PC-9 (cell line): ENCODE data around the gene SH3RF2. TPM values are rescaled to one million over a fixed set of nuclear protein-coding genes. Genes with fewer than 3 reads are reported as not detected.

Source experiments
- BruUV-seq: library from RNA; stranded (reverse); fragments of 400-500 nt; replicated peaks from 2 replicates; lab custom pipeline; 2021; lab: Mats Ljungman, UMichigan
- CTCF ChIA-PET: fragments of 300-600 bp; sonication (Branson Sonifier 250); formaldehyde crosslinking; loops from one replicate; lab custom pipeline; 2022; ENCODE audit warnings: antibody characterized with exemption; lab: Charles Lee
- POLR2A ChIA-PET: fragments of 300-600 bp; sonication (Branson Sonifier 250); formaldehyde crosslinking; loops from one replicate; lab custom pipeline; 2022; ENCODE audit warnings: antibody characterized with exemption; ENCODE audit not compliant: unreplicated experiment; lab: Charles Lee
- DNase-seq, 2 experiments: peaks; one replicate each; pipeline versions ENCODE4 v3.0.0 to v3.0.0-alpha.2; 2015 to 2022; ENCODE audit warnings: mixed read lengths in 1 of 2
- H2AFZ ChIP-seq: fragments of 200-600 bp; sonication (generic); 2 replicates; pipeline ENCODE4 v1.8.1; 2017; ENCODE audit warnings: antibody characterized with exemption
- H3F3A ChIP-seq: fragments of 200-600 bp; sonication (generic); 2 replicates; pipeline ENCODE4 v1.8.1; 2017; ENCODE audit warnings: antibody characterized with exemption, mild to moderate bottlenecking, low read depth; ENCODE audit not compliant: insufficient read depth
- H3K27ac ChIP-seq: fragments of 200-600 bp; sonication (generic); 2 replicates; pipeline ENCODE4 v1.6.1; 2016; ENCODE audit warnings: mixed run types
- H3K27me3 ChIP-seq: fragments of 200-600 bp; sonication (generic); 2 replicates; pipeline ENCODE4 v1.6.1; 2016; ENCODE audit warnings: low read depth, mixed run types; ENCODE audit not compliant: insufficient read depth
- H3K36me3 ChIP-seq: fragments of 200-600 bp; sonication (generic); 2 replicates; pipeline ENCODE4 v1.6.1; 2016; ENCODE audit warnings: low read depth, mixed run types
- H3K4me1 ChIP-seq: fragments of 200-600 bp; sonication (generic); replicated peaks from 2 replicates; pipeline ENCODE4 v1.6.1; 2016; ENCODE audit warnings: mixed run types; ENCODE audit not compliant: insufficient read depth
- H3K4me2 ChIP-seq: fragments of 200-600 bp; sonication (generic); 2 replicates; pipeline ENCODE4 v1.6.1; 2017; ENCODE audit warnings: mixed run types
- H3K4me3 ChIP-seq: fragments of 200-600 bp; sonication (generic); 2 replicates; pipeline ENCODE4 v1.6.1; 2016; ENCODE audit warnings: mixed run types
- H3K79me2 ChIP-seq: fragments of 200-600 bp; sonication (generic); 2 replicates; pipeline ENCODE4 v1.6.1; 2017; ENCODE audit warnings: low read depth, mixed run types
- H3K9me2 ChIP-seq: fragments of 200-600 bp; sonication (generic); 2 replicates; pipeline ENCODE4 v1.8.1; 2017; ENCODE audit warnings: mild to moderate bottlenecking; ENCODE audit not compliant: insufficient read depth
- H3K9me3 ChIP-seq: fragments of 200-600 bp; sonication (generic); 2 replicates; pipeline ENCODE4 v1.8.1; 2016; ENCODE audit warnings: low read depth; ENCODE audit not compliant: insufficient read depth
- H4K20me1 ChIP-seq: fragments of 200-600 bp; sonication (generic); 2 replicates; pipeline ENCODE4 v1.8.1; 2017; ENCODE audit not compliant: insufficient read depth
- CTCF ChIP-seq: fragments of 200-600 bp; sonication (generic); conservative IDR thresholded peaks from 2 replicates; pipeline ENCODE4 v1.6.1; 2017; ENCODE audit warnings: mixed run types, antibody characterized with exemption, mild to moderate bottlenecking, moderate library complexity
- EZH2 ChIP-seq: fragments of 200-600 bp; sonication (generic); IDR thresholded peaks from 2 replicates; pipeline ENCODE4 v1.8.0; 2017; ENCODE audit warnings: antibody characterized with exemption, low read depth
- intact Hi-C: fragments of 100-400 bp; cut with micrococcal nuclease; formaldehyde crosslinking; loops from one replicate; pipeline ENCODE4 v1.10.0; 2022; ENCODE audit not compliant: unreplicated experiment
- total RNA-seq: library from RNA; stranded (reverse); gene quantifications from 2 replicates; pipeline ENCODE4 v1.2.3, GENCODE V29; 2021

Gene SH3RF2
- total RNA-seq, 1 experiment from 2014 or later = 37.2 TPM

- ChIA-PET CTCF (no interaction called here), POLR2A (no interaction called here)
- 0 out of 2 replicates have a peak, but pooled peaks cover 2% of the 10 kb centered on the region for H3K79me2 ChIP-seq
These were observed 33.3 kb downstream of the SH3RF2 start for GRCh38 chr5:145969714-145970092.

GRCh38 chr5:145971108-145971507 is 34.7 kb downstream of the SH3RF2 start:
- CTCF ChIA-PET = no interaction called here
- no peaks in the 10 kb centered on the region for H3K79me2 ChIP-seq
- H3K4me2 ChIP-seq = no peak overlapping the region
- no peak for DNase-seq
- no peak overlapping the region for H2AFZ ChIP-seq
- peaks cover 17% of the 10 kb centered on the region for H3K4me1 ChIP-seq
- H3K9me2 ChIP-seq = no peaks in the 10 kb centered on the region
- TF ChIP-seq CTCF (no peak), EZH2 (no peak)
- peaks cover 15% of the 10 kb centered on the region for H3F3A ChIP-seq
- H3K27me3 ChIP-seq = no peaks in the 10 kb centered on the region
- H3K36me3 ChIP-seq = no peaks in the 10 kb centered on the region
- intact Hi-C loops = no loop called here
- POLR2A ChIA-PET = no interaction called here
- no peak overlapping the region for H3K27ac ChIP-seq
- no peaks in the 10 kb centered on the region for H4K20me1 ChIP-seq
- H3K4me3 ChIP-seq = no peak overlapping the region
- H3K9me3 ChIP-seq = no peaks in the 10 kb centered on the region
- no TSS peak for BruUV-seq

More at GRCh38 chr5:145969714-145970092, 33.3 kb downstream of the SH3RF2 start:
- peaks cover 1% of the 10 kb centered on the region; the same call in 1 of the 2 replicates for H3F3A ChIP-seq
- peaks cover 3% of the 10 kb centered on the region for H3K4me1 ChIP-seq
- intact Hi-C loops = no loop called here
- no peak overlapping the region for H2AFZ ChIP-seq
- H4K20me1 ChIP-seq = no peaks in the 10 kb centered on the region
- BruUV-seq = no TSS peak
- no peaks in the 10 kb centered on the region for H3K9me2 ChIP-seq
- H3K9me3 ChIP-seq = no peaks in the 10 kb centered on the region
- no peak overlapping the region for H3K4me3 ChIP-seq
- H3K27me3 ChIP-seq = no peaks in the 10 kb centered on the region
- no peak overlapping the region for H3K27ac ChIP-seq
- TF ChIP-seq CTCF = no peak
- no peak for TF ChIP-seq EZH2
- DNase-seq = no peak
- no peak overlapping the region for H3K4me2 ChIP-seq
- H3K36me3 ChIP-seq = no peaks in the 10 kb centered on the region

GRCh38 chr5:145971701-145972100 is 35.3 kb downstream of the SH3RF2 start:
- Histone ChIP-seq H4K20me1 (no peaks in the 10 kb centered on the region), H2AFZ (no peak overlapping the region), H3F3A (peaks cover 18% of the 10 kb centered on the region), H3K9me3 (no peaks in the 10 kb centered on the region), H3K4me1 (peaks cover 23% of the 10 kb centered on the region), H3K4me3 (no peak overlapping the region), H3K4me2 (no peak overlapping the region), H3K9me2 (no peaks in the 10 kb centered on the region), H3K79me2 (no peaks in the 10 kb centered on the region), H3K27me3 (no peaks in the 10 kb centered on the region), H3K27ac (no peak overlapping the region), H3K36me3 (no peaks in the 10 kb centered on the region)
- ChIA-PET POLR2A (no interaction called here), CTCF (interaction anchor here (0.6 kb wide), 1 partner anchor 216 kb away, joined by 4 read pairs; no protein-coding TSS in a partner anchor)
- intact Hi-C loops = no loop called here
- TF ChIP-seq CTCF (no peak), EZH2 (no peak)
- no peak for DNase-seq
- no TSS peak for BruUV-seq
